GM19043 (cell line): ENCODE data around the gene CACNA1H.

Experiments used
- ATAC-seq: cut with Tn5 transposase; IDR thresholded peaks from one replicate; pipeline ENCODE4 v1.9.1; 2021; ENCODE audit warnings: low read depth; ENCODE audit not compliant: unreplicated experiment

The CACNA1H gene

GRCh38 chr16:1171001-1171400, 18.1 kb downstream of the CACNA1H start:
- ATAC-seq: no peak

GRCh38 chr16:1171854-1172428, 19.0 kb downstream of the CACNA1H start:
- ATAC-seq: no peak

GRCh38 chr16:1172651-1173050, 19.7 kb downstream of the CACNA1H start:
- ATAC-seq: no peak

GRCh38 chr16:1173788-1174451, 21.0 kb downstream of the CACNA1H start:
- ATAC-seq: no peak

GRCh38 chr16:1174477-1175357, 21.8 kb downstream of the CACNA1H start:
- no peak for ATAC-seq

- no peak for ATAC-seq
Observed at GRCh38 chr16:1175566-1176279, 22.8 kb downstream of the CACNA1H start.

- no peak for ATAC-seq
Observed at GRCh38 chr16:1176280-1176897, 23.5 kb downstream of the CACNA1H start.

- no peak for ATAC-seq
Observed at GRCh38 chr16:1177053-1177452, 24.1 kb downstream of the CACNA1H start.

- no peak for ATAC-seq
Observed at GRCh38 chr16:1177750-1178149, 24.8 kb downstream of the CACNA1H start.

GRCh38 chr16:1178295-1178910, 25.5 kb downstream of the CACNA1H start:
- no peak for ATAC-seq

- no peak for ATAC-seq
Observed at GRCh38 chr16:1180549-1181403, 27.9 kb downstream of the CACNA1H start.

GRCh38 chr16:1181404-1182315, 28.8 kb downstream of the CACNA1H start:
- no peak for ATAC-seq

GRCh38 chr16:1182316-1182671, 29.4 kb downstream of the CACNA1H start:
- ATAC-seq: no peak

GRCh38 chr16:1182950-1183907, 30.3 kb downstream of the CACNA1H start:
- no peak for ATAC-seq

GRCh38 chr16:1184156-1184868, 31.4 kb downstream of the CACNA1H start:
- ATAC-seq: no peak

GRCh38 chr16:1184980-1185379, 32.1 kb downstream of the CACNA1H start:
- no peak for ATAC-seq
